Measurements from ENCODE around the gene CLIP4.

The CLIP4 gene

GRCh38 chr2:29139152-29139551 lies 23.9 kb downstream of the CLIP4 start:
- DNase-seq = no peak

GRCh38 chr2:29139731-29140130 lies 24.5 kb downstream of the CLIP4 start:
- no peak for DNase-seq

- DNase-seq = no peak
These were observed 28.4 kb downstream of the CLIP4 start for GRCh38 chr2:29143657-29144056.

DNA sequence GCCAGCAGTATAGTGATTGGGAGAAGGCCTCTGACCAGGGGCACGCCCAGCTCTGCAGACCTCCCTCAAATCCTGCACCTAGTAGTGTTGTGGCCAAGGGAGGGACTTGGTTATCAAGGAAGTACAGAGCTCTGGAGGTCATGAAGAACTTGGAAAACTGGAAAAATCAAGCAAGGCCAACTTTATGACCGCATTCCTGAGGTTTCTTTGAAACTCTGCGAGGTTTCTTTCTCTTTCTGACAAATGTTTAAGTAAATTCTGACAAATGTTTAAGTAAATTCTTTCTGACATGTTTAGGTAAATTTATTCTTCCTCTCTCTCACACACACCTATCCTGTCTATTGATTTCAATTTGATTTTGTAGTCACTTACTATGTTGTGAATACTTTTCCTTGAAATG lies 31.0 kb downstream of the CLIP4 start:
- DNase-seq = no peak

DNA sequence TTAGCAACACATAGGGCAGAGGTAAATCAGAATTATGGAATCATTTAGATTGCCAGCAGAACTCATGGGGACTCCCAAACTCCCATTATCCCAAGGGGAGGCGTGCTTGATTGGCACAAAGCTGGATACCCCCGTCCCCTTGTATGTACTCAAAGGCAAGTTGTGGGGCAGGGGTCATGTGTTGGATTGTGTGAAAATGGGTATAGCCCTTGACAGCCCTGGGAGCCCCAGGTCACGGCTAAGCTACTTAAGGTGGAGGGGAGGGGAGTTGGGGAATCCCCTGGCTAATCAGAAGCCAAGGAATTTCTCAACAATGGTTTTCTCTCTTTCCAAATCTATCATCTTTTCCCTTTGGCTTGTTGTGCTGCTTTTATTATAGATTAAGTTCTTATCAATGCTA lies 32.7 kb downstream of the CLIP4 start:
- no peak for DNase-seq

GRCh38 chr2:29154610-29155009 lies 39.4 kb downstream of the CLIP4 start:
- DNase-seq = no peak

- no peak for DNase-seq
These were observed 40.4 kb downstream of the CLIP4 start for GRCh38 chr2:29155578-29155977.

DNA sequence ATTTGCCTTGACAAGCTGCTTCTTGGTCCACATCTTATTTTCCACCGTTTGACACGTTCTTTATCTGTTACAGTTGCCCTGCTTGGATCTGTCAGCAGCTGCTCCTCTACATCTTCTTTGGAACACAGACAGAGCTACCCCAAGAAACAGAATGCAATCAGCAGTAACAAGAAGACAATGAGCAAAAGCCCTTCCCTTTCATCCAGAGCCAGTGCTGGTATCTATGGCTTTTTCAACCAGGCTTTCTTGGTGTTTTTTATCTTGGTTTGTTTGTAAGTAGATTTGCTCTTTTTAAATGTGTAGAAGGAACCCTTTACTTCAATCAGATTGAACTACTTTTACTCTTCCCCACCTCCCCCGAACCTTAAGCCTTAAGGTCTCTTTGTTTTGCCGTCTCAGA lies 41.9 kb downstream of the CLIP4 start:
- no peak for DNase-seq

- DNase-seq = no peak
These were observed 43.9 kb downstream of the CLIP4 start for GRCh38 chr2:29159125-29159524.

- no peak for DNase-seq
These were observed 45.0 kb downstream of the CLIP4 start for GRCh38 chr2:29160184-29160583.

DNA sequence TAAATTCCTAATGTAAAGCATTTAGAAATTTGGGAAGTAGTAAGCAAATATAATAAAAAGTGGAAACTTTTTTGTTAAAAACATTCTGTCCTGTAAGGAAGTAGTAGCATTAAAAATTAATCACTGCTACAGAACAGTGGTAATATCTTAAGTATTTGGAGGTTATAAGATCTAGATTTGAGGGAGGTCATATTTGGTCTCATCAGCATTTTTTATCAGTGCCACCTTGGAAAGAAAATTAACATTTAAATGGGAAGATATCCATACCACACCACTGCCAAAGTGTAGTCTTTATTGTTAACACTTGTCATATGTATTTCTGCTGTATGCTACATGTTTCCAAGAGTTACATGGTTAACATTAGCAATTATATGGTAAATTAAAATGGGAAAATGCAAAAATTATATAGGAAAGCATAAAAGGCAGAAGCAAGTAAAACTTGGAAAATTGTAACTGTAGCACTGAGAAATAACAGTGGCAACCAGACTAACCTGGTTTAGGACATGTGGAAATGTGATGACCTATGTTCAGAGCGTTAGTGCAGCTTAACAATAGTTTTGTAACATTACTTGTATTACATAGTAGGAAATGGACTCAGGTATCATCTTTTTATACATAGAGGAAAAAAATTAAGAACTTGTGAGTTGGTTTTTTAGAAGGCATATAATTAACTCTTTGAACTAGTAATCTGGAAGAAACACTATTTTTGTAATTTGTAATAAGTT lies 47.2 kb downstream of the CLIP4 start:
- no peak for DNase-seq

DNA sequence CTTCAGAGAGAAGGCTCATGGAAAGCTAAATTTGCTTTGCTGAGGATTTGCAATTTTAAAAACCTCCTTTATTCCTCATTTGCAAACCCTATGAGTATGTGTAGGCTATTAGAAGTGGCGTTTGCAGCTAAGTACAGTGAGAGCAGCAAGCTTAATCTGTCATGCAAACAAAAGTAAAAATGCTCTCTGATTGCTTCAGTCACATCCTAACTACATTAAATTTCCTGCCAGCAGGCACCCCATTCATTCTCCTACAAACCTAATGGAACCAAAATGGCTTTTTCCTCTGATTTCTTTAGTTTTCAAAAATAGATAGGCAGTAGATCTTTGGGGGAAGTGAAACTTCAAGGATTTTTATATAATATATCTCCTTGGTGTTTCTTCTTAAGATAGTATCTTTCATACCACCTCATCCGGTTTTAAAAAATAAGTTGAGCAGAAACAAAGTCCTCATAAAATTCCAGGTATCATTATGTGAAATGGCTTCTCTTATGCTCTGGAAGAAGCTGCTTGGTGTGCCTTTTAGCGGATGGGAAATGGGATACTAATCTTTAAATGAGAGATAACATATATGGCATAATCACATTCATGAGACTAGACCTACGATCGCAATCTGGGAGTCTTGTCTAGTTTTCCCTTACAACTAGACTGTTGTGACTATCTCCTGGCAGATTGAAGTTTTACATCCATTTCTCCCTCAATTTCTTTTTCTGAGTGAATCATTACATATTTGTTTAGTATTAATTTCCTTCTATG lies 49.1 kb downstream of the CLIP4 start:
- no peak for DNase-seq

DNA sequence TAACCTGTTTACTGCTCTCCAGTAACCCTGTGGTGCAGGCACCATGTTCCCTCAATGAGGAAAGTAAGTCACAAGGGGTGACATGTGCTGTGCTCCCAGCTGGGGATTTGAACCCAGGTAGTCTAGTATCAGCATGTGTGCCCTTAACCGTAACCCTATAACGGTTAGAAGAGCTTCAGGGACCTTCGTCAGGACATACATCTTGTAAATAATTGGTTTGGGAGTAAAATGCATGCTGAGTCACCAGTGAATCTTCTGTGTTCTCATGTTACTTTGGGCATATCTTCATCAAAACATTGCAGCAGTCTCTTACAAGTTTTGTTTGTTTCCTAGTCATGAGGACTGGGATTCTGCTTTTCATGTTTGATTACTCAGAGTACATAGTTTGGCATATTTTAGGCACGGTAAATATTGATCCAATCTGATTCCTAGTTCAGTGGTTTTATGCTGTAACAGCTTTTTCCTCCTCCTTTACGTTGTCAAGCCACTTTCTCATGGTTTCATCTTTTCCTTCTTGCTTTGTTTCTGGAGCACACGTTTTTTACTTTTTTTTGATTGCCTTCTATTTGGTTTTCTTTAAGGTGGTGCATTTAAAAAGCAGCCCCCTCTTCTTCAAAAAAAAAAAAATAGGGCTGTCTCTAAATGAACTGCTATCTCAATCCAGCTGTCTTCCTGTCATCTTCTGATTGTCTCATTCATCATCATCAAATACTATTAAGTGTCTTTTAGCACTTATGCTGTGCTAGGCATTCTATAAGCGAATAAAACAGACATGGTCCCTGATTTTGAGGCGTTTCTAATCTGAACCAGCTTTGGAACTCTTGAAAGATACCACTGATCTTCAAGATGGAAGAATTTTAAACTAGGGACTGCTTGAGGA lies 50.4 kb downstream of the CLIP4 start:
- DNase-seq = no peak

DNA sequence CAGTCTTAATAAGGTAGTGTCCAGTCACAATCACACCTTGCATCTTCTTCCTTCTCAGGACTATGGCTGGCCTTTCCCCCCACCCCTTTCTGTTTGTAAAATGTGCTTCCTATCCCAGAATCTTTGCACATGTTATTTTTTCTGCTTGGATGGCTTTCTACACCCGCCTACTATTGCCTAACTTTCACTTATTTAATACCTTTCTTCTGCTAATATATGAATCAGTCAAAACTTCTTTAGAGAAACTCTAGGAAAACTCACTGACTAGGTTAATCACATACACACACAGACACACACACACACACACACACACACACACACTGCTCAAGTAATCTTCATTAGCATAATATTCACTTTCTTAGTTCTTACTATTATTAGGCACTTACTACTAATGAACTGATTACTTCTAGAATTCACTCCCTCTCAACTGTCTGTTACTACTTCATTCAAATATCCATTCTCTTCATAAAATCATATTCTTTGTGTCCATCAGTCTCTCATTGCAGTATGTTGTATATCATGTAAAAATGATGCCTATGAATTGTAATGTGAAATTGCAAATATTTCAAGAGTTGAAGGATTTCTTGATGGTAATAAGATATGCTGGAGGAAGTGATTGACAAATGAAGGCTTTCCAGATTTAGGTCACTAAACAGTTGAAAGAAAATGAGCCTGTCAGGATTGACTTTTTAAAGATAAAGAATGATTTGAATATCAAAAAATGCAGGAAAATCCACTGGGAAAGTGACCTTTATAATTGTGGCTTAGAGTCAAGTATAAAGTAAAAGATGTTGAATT lies 51.2 kb downstream of the CLIP4 start:
- DNase-seq = no peak

- DNase-seq = no peak
These were observed 59.7 kb downstream of the CLIP4 start for GRCh38 chr2:29174937-29175336.

GRCh38 chr2:29175338-29175737 lies 60.1 kb downstream of the CLIP4 start:
- DNase-seq = no peak

DNA sequence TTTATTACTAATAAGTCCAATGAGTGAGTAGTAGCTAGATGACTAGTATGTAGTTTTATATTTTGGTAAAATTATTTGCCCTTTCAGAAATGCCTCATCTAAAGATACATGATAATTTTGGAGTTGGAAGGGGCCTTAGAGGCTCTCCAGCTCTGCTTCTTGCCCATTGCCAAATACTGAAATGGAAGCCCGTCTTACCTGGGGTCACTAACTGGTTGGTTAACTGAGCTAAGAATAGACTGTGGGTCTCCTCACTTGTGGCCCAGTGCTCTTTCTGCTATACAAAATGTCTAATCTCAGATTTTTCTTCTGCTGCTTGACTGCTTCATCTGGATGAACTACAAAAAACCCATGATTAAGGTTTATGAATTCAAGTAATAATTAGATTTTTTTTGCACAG lies 67.1 kb downstream of the CLIP4 start:
- DNase-seq = no peak

DNA sequence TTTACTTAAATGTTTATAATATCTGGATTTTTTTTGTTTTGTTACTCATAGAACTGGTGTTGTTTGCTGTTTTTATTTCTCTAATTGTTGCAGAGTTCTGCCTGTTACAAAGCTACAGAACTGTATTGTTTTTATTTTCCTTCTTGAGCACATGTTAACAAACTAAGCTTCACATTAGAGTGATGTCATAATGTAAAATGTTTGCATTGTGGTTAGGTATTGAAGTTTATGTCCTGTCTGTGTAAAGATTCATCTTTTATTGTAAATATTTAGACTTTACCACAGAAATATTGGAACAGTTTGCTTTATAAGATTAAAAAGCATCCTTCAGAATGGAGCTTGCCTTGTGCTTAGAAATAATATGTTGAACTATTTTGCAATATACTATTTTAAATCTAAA lies 67.7 kb downstream of the CLIP4 start:
- DNase-seq = no peak

DNA sequence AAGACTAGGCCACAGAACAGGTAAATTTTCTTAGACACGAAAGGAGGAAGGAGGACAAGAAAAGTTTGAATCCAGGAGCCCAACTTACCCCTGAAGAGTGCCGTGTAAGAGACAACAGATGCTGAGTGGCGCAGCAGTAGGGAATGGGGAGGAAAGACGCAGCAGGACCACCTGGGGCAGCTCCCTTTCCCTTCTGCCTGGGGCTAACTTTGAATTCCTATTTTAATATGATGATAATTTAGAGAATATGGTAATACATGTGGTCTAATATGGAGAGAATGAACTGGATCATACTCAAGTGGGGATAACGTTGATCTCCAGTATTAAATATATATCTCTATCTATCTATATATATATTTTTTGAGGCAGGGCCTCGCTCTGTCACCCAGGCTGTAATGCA lies 69.3 kb downstream of the CLIP4 start:
- no peak for DNase-seq

DNA sequence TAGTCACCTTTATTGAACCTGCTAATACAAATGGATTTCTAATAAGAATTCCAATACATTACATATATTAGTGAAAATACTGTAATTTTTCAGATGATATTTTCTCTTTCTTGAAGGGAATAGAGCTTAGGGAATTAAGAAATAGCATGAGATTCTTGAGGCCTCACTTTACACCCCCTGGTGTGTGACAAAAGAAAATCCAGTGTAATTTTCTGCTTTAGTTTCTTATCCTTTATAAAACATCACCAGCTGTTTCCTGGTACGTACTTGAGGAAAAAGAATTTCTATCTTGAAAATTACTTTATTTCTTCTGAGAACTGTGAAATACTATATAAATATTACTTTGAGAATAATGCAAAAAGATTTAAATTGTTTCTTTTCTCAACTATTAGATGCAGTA lies 71.6 kb downstream of the CLIP4 start:
- no peak for DNase-seq

- no peak for DNase-seq
These were observed 72.7 kb downstream of the CLIP4 start for GRCh38 chr2:29187926-29188325.

GRCh38 chr2:29189052-29189451 lies 73.8 kb downstream of the CLIP4 start:
- DNase-seq = peak; percentile 14

DNA sequence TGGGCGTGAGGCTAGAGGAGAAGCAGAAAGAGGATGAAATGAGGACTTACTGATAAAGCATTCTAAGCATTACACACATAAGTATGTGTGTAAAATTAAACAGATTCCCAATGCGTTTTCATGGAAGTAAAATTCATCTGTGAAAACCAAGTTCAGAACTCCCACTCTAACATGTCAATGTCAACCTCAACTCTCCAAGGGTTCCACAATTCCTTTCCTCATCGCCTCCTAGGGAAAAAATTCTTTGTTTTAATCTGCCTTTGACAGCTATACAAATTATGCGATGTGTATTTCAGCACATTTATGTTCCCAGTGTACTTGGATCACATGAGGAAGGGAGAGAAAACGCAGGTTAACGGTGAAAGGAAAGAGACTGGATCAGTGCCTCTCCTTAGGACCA lies 76.6 kb downstream of the CLIP4 start:
- no peak for DNase-seq
